AG08396 (cell line): Measurements from ENCODE around the gene ANKRD62.
"Not testable (repeated sequence)": the region's sequence is repeated elsewhere in the genome, so short reads cannot be mapped to it uniquely, and the experiment has no call there.

Experiments
- DNase-seq: peaks from one replicate; pipeline ENCODE4 v3.0.0; 2012; ENCODE audit warnings: low spot score, mixed read lengths

The ANKRD62 gene

GRCh38 chr18:12066910-12067511 lies 26.6 kb upstream of the ANKRD62 start:
- DNase-seq, result no peak

- no peak for DNase-seq
These were observed 26.0 kb upstream of the ANKRD62 start for GRCh38 chr18:12067671-12068070.

GRCh38 chr18:12068316-12068949 lies 25.2 kb upstream of the ANKRD62 start:
- DNase-seq, result not testable (repeated sequence)

GRCh38 chr18:12068950-12069320 lies 24.7 kb upstream of the ANKRD62 start:
- DNase-seq, result no peak

GRCh38 chr18:12071066-12071465 lies 22.6 kb upstream of the ANKRD62 start:
- not testable (repeated sequence) for DNase-seq

- DNase-seq, result no peak
These were observed 20.6 kb upstream of the ANKRD62 start for GRCh38 chr18:12072996-12073395.

GRCh38 chr18:12074736-12075135 lies 18.9 kb upstream of the ANKRD62 start:
- no peak for DNase-seq

GRCh38 chr18:12076424-12077140 lies 17.1 kb upstream of the ANKRD62 start:
- DNase-seq, result peak; percentile 75

GRCh38 chr18:12077994-12078393 lies 15.6 kb upstream of the ANKRD62 start:
- not testable (repeated sequence) for DNase-seq

GRCh38 chr18:12079491-12080237 lies 14.0 kb upstream of the ANKRD62 start:
- no peak for DNase-seq

- no peak for DNase-seq
These were observed 8.5 kb upstream of the ANKRD62 start for GRCh38 chr18:12085136-12085535.

GRCh38 chr18:12085786-12086185 lies 7.9 kb upstream of the ANKRD62 start:
- DNase-seq, result no peak

- no peak for DNase-seq
These were observed 7.4 kb upstream of the ANKRD62 start for GRCh38 chr18:12086249-12086648.

- no peak for DNase-seq
These were observed 6.8 kb upstream of the ANKRD62 start for GRCh38 chr18:12086677-12087470.

GRCh38 chr18:12087471-12088025 lies 6.1 kb upstream of the ANKRD62 start:
- DNase-seq, result no peak

- no peak for DNase-seq
These were observed 5.5 kb upstream of the ANKRD62 start for GRCh38 chr18:12088096-12088495.

- no peak for DNase-seq
These were observed 4.8 kb upstream of the ANKRD62 start for GRCh38 chr18:12088731-12089375.

GRCh38 chr18:12091538-12092141 lies 2.0 kb upstream of the ANKRD62 start:
- no peak for DNase-seq

- no peak for DNase-seq
These were observed 1.0 kb upstream of the ANKRD62 start for GRCh38 chr18:12092398-12093229.

- no peak for DNase-seq
These were observed 4.7 kb downstream of the ANKRD62 start for GRCh38 chr18:12098374-12098773.
